ENCODE data around the gene AVEN.

DNA sequence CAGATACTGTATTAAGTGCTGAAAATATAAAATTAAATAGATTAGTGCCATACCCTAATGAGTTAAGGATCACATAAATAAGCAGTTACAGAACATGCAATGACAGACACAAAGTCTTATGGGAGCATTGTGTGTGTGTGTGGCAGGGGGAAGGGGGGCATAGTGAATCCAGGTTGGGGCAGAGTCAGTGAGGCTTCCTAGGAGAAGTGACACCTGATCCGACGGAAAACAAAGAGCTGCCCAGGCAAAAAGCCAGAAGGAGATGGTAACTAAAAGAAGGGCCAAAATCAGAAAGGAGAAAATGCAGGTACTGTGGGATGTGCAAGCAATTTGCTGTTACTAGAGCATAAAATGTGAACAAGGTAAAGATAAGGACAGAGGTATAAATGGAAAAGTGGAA, 150.8 kb downstream of the AVEN start:
- TF ChIP-seq ZNF274 (IDR thresholded peaks at IDR 0.05; ENCODE audit: borderline replicate concordance, extremely low read depth, low read length) (no peak), JUN (IDR thresholded peaks at IDR 0.05; ENCODE audit: low read depth, low read length) (no peak)
- TF ChIP-seq, protein P1, sequence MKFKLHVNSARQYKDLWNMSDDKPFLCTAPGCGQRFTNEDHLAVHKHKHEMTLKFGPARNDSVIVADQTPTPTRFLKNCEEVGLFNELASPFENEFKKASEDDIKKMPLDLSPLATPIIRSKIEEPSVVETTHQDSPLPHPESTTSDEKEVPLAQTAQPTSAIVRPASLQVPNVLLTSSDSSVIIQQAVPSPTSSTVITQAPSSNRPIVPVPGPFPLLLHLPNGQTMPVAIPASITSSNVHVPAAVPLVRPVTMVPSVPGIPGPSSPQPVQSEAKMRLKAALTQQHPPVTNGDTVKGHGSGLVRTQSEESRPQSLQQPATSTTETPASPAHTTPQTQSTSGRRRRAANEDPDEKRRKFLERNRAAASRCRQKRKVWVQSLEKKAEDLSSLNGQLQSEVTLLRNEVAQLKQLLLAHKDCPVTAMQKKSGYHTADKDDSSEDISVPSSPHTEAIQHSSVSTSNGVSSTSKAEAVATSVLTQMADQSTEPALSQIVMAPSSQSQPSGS (IDR thresholded peaks at IDR 0.05; ENCODE audit: low read length) = no peak
- TF ChIP-seq, protein P2, sequence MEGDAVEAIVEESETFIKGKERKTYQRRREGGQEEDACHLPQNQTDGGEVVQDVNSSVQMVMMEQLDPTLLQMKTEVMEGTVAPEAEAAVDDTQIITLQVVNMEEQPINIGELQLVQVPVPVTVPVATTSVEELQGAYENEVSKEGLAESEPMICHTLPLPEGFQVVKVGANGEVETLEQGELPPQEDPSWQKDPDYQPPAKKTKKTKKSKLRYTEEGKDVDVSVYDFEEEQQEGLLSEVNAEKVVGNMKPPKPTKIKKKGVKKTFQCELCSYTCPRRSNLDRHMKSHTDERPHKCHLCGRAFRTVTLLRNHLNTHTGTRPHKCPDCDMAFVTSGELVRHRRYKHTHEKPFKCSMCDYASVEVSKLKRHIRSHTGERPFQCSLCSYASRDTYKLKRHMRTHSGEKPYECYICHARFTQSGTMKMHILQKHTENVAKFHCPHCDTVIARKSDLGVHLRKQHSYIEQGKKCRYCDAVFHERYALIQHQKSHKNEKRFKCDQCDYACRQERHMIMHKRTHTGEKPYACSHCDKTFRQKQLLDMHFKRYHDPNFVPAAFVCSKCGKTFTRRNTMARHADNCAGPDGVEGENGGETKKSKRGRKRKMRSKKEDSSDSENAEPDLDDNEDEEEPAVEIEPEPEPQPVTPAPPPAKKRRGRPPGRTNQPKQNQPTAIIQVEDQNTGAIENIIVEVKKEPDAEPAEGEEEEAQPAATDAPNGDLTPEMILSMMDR (IDR thresholded peaks at IDR 0.05; ENCODE audit: control extremely low read depth in 1 of 3, insufficient read depth in 1 of 3, low read depth in 1 of 3, low read length in 3 of 3) = no peak

Measured in H1 (cell line).